Measurements from ENCODE around the gene NFS1. TPM values are rescaled to one million over a fixed set of nuclear protein-coding genes. Genes with fewer than 3 reads are reported as not detected.

NFS1 gene
- total and polyA plus RNA-seq, 4 donors = 30.1 to 55.2 (median 46.1) TPM

DNA sequence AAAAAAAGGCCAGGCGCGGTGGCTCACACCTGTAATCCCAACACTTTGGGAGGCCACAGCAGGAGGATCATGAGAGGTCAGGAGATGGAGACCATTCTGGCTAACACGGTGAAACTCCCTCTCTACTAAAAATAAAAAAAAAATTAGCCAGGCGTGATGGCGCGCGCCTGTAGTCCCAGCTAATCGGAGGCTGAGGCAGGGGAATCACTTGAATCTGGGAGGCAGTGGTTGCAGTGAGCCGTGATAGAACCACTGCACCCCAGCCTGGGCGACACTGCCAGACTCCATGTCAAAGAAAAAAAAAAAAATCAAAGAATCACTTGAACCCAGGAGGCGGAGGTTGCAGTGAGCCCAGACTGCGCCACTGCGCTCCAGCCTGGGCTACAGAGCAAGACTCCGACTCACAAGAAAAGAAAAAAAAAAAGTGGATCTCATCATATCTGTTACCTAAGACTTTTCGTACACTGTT is 38.7 kb upstream of the NFS1 start (continued):
- TF ChIP-seq, protein P1, sequence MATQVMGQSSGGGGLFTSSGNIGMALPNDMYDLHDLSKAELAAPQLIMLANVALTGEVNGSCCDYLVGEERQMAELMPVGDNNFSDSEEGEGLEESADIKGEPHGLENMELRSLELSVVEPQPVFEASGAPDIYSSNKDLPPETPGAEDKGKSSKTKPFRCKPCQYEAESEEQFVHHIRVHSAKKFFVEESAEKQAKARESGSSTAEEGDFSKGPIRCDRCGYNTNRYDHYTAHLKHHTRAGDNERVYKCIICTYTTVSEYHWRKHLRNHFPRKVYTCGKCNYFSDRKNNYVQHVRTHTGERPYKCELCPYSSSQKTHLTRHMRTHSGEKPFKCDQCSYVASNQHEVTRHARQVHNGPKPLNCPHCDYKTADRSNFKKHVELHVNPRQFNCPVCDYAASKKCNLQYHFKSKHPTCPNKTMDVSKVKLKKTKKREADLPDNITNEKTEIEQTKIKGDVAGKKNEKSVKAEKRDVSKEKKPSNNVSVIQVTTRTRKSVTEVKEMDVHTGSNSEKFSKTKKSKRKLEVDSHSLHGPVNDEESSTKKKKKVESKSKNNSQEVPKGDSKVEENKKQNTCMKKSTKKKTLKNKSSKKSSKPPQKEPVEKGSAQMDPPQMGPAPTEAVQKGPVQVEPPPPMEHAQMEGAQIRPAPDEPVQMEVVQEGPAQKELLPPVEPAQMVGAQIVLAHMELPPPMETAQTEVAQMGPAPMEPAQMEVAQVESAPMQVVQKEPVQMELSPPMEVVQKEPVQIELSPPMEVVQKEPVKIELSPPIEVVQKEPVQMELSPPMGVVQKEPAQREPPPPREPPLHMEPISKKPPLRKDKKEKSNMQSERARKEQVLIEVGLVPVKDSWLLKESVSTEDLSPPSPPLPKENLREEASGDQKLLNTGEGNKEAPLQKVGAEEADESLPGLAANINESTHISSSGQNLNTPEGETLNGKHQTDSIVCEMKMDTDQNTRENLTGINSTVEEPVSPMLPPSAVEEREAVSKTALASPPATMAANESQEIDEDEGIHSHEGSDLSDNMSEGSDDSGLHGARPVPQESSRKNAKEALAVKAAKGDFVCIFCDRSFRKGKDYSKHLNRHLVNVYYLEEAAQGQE (IDR thresholded peaks at IDR 0.05) = no peak
- TF ChIP-seq JUND (IDR thresholded peaks at IDR 0.05) (no peak), NR2F2 (IDR thresholded peaks at IDR 0.05) (no peak), FOXA1 (IDR thresholded peaks at IDR 0.05) (no peak), YY1 (IDR thresholded peaks at IDR 0.05) (no peak), SP1 (IDR thresholded peaks at IDR 0.05) (no peak)
- TF ChIP-seq, protein P2, sequence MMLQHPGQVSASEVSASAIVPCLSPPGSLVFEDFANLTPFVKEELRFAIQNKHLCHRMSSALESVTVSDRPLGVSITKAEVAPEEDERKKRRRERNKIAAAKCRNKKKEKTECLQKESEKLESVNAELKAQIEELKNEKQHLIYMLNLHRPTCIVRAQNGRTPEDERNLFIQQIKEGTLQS (IDR thresholded peaks at IDR 0.05) = no peak
- TF ChIP-seq, protein P3, sequence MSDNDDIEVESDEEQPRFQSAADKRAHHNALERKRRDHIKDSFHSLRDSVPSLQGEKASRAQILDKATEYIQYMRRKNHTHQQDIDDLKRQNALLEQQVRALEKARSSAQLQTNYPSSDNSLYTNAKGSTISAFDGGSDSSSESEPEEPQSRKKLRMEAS (IDR thresholded peaks at IDR 0.05) = no peak

DNA sequence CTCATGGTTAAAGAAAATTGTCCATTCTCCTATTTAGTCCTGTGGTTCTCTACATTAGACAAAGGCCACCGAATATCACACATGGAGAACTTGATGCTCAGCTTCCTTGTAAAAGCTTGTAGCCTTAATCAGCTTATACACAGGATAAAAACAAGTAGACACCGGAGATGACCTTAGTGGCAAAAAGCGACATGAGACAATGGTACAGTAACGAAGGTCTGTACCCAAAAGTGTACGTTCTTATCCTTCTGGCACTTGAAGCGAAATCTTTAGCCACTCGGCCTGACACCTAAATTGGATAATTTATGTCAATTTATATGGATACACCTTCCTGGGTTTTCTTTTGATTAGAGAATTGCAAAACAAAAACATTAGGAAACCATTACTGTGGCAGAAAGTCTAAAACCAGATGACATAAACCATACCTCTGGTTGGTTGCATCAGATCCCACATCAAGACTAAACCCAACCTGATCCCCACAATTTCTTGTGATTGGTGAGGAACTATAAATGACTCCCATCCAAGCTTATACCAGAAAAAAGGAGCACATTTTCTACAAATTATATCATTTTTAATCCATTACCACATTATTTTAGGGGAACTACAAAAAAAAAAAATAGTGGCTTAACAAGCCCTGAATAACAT is 36.8 kb upstream of the NFS1 start:
- H3K36me3 ChIP-seq (ENCODE audit: control insufficient read depth in 4 of 4, insufficient read depth in 3 of 4, low read depth in 1 of 4, low read length in 3 of 4) = peaks cover 15 to 79% (median 67%) of the 10 kb centered on the region in 4 donors
- H3K27me3 ChIP-seq (ENCODE audit: control insufficient read depth in 4 of 4, insufficient read depth in 4 of 4, low read length in 3 of 4) = no peaks in the 10 kb centered on the region
- no peaks in the 10 kb centered on the region for H3K9me3 ChIP-seq (ENCODE audit: control insufficient read depth in 4 of 4, low read length in 3 of 4)
- no peak overlapping the region for H3K27ac ChIP-seq (ENCODE audit: low read depth in 1 of 2, low read length in 2 of 2)
- 72% methylated on average over 7 of the region's 7 CpGs for WGBS
- H3K4me3 ChIP-seq (ENCODE audit: low read depth in 1 of 3, low read length in 3 of 3) = no peak overlapping the region
- DNase-seq (ENCODE audit: low spot score) = no peak
- H3K4me1 ChIP-seq (ENCODE audit: control insufficient read depth in 4 of 4, insufficient read depth in 4 of 4, low read length in 3 of 4) = peaks cover 5 to 69% (median 51%) of the 10 kb centered on the region in 4 donors
- H3K9ac ChIP-seq (ENCODE audit: low read depth in 1 of 2, low read length in 2 of 2) = no peak overlapping the region
- TF ChIP-seq, protein P1 (IDR thresholded peaks at IDR 0.05) = no peak

DNA sequence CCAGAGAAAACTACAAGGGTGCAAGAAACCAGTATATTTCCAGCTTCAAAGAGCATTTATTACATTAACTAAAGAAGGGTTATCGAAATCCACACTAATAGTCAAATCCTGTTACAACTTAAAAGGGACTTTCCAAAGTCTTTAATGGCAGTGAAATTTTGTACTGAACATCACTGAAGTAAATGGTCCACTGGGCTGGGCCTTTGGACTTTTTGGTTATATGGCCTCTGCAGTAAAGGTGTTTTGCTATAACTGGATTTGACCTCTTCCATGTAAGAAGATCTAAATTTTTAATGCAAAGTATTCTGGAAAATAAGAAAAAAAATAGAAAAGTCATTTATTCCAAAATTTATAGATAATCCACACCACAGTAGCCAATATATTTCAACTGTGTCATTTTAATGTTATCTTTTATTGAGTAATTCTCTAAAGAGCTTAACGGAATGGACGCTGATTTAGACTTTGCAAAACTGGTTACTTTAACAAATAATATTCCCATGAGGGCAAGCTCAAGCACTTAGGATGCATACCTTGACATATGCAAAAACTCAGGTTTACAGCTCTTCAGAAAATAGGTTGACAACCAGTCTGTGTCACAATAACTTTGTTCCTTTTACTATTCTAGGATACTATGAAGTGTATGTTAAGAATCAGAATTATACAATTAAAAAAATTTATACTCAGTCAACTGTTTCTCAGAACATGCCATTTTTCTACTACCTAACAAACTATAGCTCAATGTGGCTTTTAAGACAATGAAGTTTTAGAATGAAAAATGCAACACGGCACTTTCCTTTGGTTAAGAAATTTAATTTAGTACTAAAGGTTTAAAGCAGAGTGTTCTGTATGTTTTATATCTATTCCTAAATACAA is 35.9 kb upstream of the NFS1 start:
- TF ChIP-seq HNF4G (IDR thresholded peaks at IDR 0.05) = no peak
- no peak overlapping the region for H3K9ac ChIP-seq (ENCODE audit: low read depth in 1 of 2, low read length in 2 of 2)
- H3K36me3 ChIP-seq (ENCODE audit: control insufficient read depth in 4 of 4, insufficient read depth in 3 of 4, low read depth in 1 of 4, low read length in 3 of 4) = peaks cover 15 to 84% (median 74%) of the 10 kb centered on the region in 4 donors
- H3K27me3 ChIP-seq (ENCODE audit: control insufficient read depth in 4 of 4, insufficient read depth in 4 of 4, low read length in 3 of 4) = no peaks in the 10 kb centered on the region
- DNase-seq (ENCODE audit: low spot score) = no peak
- 78% methylated on average over 4 of the region's 4 CpGs for WGBS
- H3K4me1 ChIP-seq (ENCODE audit: control insufficient read depth in 4 of 4, insufficient read depth in 4 of 4, low read length in 3 of 4) = peaks cover 5 to 67% (median 49%) of the 10 kb centered on the region in 4 donors
- H3K27ac ChIP-seq (ENCODE audit: low read depth in 1 of 2, low read length in 2 of 2) = no peak overlapping the region
- H3K4me3 ChIP-seq (ENCODE audit: low read depth in 1 of 3, low read length in 3 of 3) = no peak overlapping the region
- no peaks in the 10 kb centered on the region for H3K9me3 ChIP-seq (ENCODE audit: control insufficient read depth in 4 of 4, low read length in 3 of 4)

All from liver (tissue), 9 donors.